ENCODE results near the gene CYB561.

- TF ChIP-seq, protein P1, sequence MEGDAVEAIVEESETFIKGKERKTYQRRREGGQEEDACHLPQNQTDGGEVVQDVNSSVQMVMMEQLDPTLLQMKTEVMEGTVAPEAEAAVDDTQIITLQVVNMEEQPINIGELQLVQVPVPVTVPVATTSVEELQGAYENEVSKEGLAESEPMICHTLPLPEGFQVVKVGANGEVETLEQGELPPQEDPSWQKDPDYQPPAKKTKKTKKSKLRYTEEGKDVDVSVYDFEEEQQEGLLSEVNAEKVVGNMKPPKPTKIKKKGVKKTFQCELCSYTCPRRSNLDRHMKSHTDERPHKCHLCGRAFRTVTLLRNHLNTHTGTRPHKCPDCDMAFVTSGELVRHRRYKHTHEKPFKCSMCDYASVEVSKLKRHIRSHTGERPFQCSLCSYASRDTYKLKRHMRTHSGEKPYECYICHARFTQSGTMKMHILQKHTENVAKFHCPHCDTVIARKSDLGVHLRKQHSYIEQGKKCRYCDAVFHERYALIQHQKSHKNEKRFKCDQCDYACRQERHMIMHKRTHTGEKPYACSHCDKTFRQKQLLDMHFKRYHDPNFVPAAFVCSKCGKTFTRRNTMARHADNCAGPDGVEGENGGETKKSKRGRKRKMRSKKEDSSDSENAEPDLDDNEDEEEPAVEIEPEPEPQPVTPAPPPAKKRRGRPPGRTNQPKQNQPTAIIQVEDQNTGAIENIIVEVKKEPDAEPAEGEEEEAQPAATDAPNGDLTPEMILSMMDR (conservative IDR thresholded peaks at IDR 0.05; ENCODE audit: low read depth, low read length) = no peak
- no peak for TF ChIP-seq POLR2A (IDR thresholded peaks at IDR 0.05; ENCODE audit: low read depth, low read length)
- no peak for TF ChIP-seq RAD21 (IDR thresholded peaks at IDR 0.05; ENCODE audit: low read length)
- no peak for TF ChIP-seq ELK1 (IDR thresholded peaks at IDR 0.05; ENCODE audit: borderline replicate concordance, low read depth, low read length)
- no peak for TF ChIP-seq RCOR1 (IDR thresholded peaks at IDR 0.05; ENCODE audit: insufficient replicate concordance, low read length)
- TF ChIP-seq CHD1 (IDR thresholded peaks at IDR 0.05; ENCODE audit: low read depth, low read length) = no peak
- no peak for TF ChIP-seq CEBPB (IDR thresholded peaks at IDR 0.05; ENCODE audit: low read depth, low read length)
- TF ChIP-seq BHLHE40 (IDR thresholded peaks at IDR 0.05; ENCODE audit: low read depth, low read length) = no peak
- no peak for TF ChIP-seq NFE2L2 (IDR thresholded peaks at IDR 0.05; ENCODE audit: low read depth, low read length)
- no peak for TF ChIP-seq SMC3 (IDR thresholded peaks at IDR 0.05; ENCODE audit: low read depth, low read length)
- TF ChIP-seq MXI1 (IDR thresholded peaks at IDR 0.05; ENCODE audit: borderline replicate concordance, low read depth, low read length) = no peak
- TF ChIP-seq, protein P2, sequence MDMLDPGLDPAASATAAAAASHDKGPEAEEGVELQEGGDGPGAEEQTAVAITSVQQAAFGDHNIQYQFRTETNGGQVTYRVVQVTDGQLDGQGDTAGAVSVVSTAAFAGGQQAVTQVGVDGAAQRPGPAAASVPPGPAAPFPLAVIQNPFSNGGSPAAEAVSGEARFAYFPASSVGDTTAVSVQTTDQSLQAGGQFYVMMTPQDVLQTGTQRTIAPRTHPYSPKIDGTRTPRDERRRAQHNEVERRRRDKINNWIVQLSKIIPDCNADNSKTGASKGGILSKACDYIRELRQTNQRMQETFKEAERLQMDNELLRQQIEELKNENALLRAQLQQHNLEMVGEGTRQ (IDR thresholded peaks at IDR 0.05; ENCODE audit: low read depth, low read length) = no peak
Measured at GRCh38 chr17:63487014-63487339, 40.9 kb upstream of the CYB561 start.

Data from IMR-90 (cell line).